Bone marrow (tissue), 2 donors: ENCODE data around the gene FBN2.
"Not testable (repeated sequence)": the region's sequence is repeated elsewhere in the genome, so short reads cannot be mapped to it uniquely, and the experiment has no call there.

Source experiments
- DNase-seq, 2 donors: peaks; one replicate each; lab custom pipeline; 2025; lab: John Stamatoyannopoulos, UW

Gene FBN2

GRCh38 chr5:128534726-128535125, 3.3 kb downstream of the FBN2 start:
- no peak for DNase-seq

- DNase-seq = no peak
These were observed 5.3 kb downstream of the FBN2 start for GRCh38 chr5:128532776-128533175.

GRCh38 chr5:128532127-128532526, 5.9 kb downstream of the FBN2 start:
- no peak for DNase-seq

GRCh38 chr5:128528637-128529255, 9.3 kb downstream of the FBN2 start:
- DNase-seq = no peak

GRCh38 chr5:128528126-128528525, 9.9 kb downstream of the FBN2 start:
- DNase-seq = no peak

- DNase-seq = no peak
These were observed 11.0 kb downstream of the FBN2 start for GRCh38 chr5:128527077-128527476.

- no peak for DNase-seq
These were observed 15.7 kb downstream of the FBN2 start for GRCh38 chr5:128522336-128522735.

- no peak for DNase-seq
These were observed 18.2 kb downstream of the FBN2 start for GRCh38 chr5:128519827-128520226.

- DNase-seq = no peak
These were observed 21.1 kb downstream of the FBN2 start for GRCh38 chr5:128516978-128517377.

GRCh38 chr5:128513806-128514205, 24.2 kb downstream of the FBN2 start:
- no peak for DNase-seq

GRCh38 chr5:128512894-128513293, 25.2 kb downstream of the FBN2 start:
- DNase-seq = no peak

GRCh38 chr5:128506643-128507042, 31.4 kb downstream of the FBN2 start:
- DNase-seq = no peak

- not testable (repeated sequence) for DNase-seq
These were observed 34.3 kb downstream of the FBN2 start for GRCh38 chr5:128503727-128504126.

GRCh38 chr5:128498844-128499455, 39.1 kb downstream of the FBN2 start:
- no peak for DNase-seq

- DNase-seq = no peak
These were observed 43.5 kb downstream of the FBN2 start for GRCh38 chr5:128494516-128494915.

- no peak for DNase-seq
These were observed 44.3 kb downstream of the FBN2 start for GRCh38 chr5:128493657-128494329.

GRCh38 chr5:128491291-128491690, 46.8 kb downstream of the FBN2 start:
- DNase-seq = no peak

GRCh38 chr5:128490761-128491160, 47.3 kb downstream of the FBN2 start:
- DNase-seq = no peak

- no peak for DNase-seq
These were observed 51.0 kb downstream of the FBN2 start for GRCh38 chr5:128487041-128487440.

GRCh38 chr5:128483738-128484137, 54.3 kb downstream of the FBN2 start:
- no peak for DNase-seq

- no peak for DNase-seq
These were observed 57.0 kb downstream of the FBN2 start for GRCh38 chr5:128480906-128481633.

GRCh38 chr5:128480158-128480557, 57.9 kb downstream of the FBN2 start:
- no peak for DNase-seq
